GM12878 (cell line): ENCODE measurements around the gene KCNQ1.

Source experiments
- CREB1 ChIP-seq: IDR thresholded peaks from 2 replicates; pipeline ENCODE4 v1.6.1; 2012; ENCODE audit warnings: low read depth, mild to moderate bottlenecking, inconsistent platforms
- HDGF ChIP-seq: fragments of 450-650 bp; IDR thresholded peaks from 2 replicates; pipeline ENCODE4 v1.6.1; 2016; ENCODE audit warnings: antibody characterized with exemption
- NFYB ChIP-seq: IDR thresholded peaks from 2 replicates; pipeline ENCODE4 v1.6.1; 2011; ENCODE audit warnings: low read depth, mild to moderate bottlenecking, low read length, improper control_type of control experiment, moderate library complexity; ENCODE audit not compliant: insufficient read depth
- NRF1 ChIP-seq: conservative IDR thresholded peaks from 2 replicates; pipeline ENCODE4 v1.6.1; 2011; ENCODE audit warnings: mild to moderate bottlenecking, low read depth, low read length, improper control_type of control experiment
- RAD21 ChIP-seq: IDR thresholded peaks from 2 replicates; pipeline ENCODE4 v1.6.1; 2011; ENCODE audit warnings: mild to moderate bottlenecking, low read depth, low read length, moderate library complexity; ENCODE audit not compliant: insufficient read depth
- TARDBP ChIP-seq: IDR thresholded peaks from 2 replicates; pipeline ENCODE4 v1.6.1; 2016; ENCODE audit warnings: borderline replicate concordance
- TCF3 ChIP-seq: IDR thresholded peaks from 2 replicates; pipeline ENCODE4 v1.6.1; 2012; ENCODE audit warnings: low read depth, mild to moderate bottlenecking, low read length, borderline replicate concordance; ENCODE audit not compliant: insufficient read depth
- YY1 ChIP-seq: IDR thresholded peaks from 2 replicates; pipeline ENCODE4 v1.6.1; 2011; ENCODE audit warnings: low read depth, mild to moderate bottlenecking, low read length
- TF ChIP-seq, protein P1 (sequence below), 3 experiments: IDR thresholded peaks in 2 of 3; conservative IDR thresholded peaks in 1 of 3; 2 replicates each; pipeline ENCODE4 v1.5.1; 2011; ENCODE audit warnings: low read depth in 3 of 3, low read length in 3 of 3, mild to moderate bottlenecking in 3 of 3, control low read depth in 2 of 3, moderate library complexity in 2 of 3, inconsistent platforms in 1 of 3, mixed read lengths in 1 of 3; ENCODE audit not compliant: control insufficient read depth in 2 of 3, insufficient read depth in 1 of 3; ENCODE audit errors: extremely low read depth in 1 of 3

GRCh38 chr11:2458321-2458720 lies 13.5 kb downstream of the KCNQ1 start:
- TF ChIP-seq NFYB (no peak), CREB1 (no peak), HDGF (no peak), TARDBP (no peak), YY1 (no peak), TCF3 (no peak), NRF1 (no peak), RAD21 (no peak)
- TF ChIP-seq, protein P1, sequence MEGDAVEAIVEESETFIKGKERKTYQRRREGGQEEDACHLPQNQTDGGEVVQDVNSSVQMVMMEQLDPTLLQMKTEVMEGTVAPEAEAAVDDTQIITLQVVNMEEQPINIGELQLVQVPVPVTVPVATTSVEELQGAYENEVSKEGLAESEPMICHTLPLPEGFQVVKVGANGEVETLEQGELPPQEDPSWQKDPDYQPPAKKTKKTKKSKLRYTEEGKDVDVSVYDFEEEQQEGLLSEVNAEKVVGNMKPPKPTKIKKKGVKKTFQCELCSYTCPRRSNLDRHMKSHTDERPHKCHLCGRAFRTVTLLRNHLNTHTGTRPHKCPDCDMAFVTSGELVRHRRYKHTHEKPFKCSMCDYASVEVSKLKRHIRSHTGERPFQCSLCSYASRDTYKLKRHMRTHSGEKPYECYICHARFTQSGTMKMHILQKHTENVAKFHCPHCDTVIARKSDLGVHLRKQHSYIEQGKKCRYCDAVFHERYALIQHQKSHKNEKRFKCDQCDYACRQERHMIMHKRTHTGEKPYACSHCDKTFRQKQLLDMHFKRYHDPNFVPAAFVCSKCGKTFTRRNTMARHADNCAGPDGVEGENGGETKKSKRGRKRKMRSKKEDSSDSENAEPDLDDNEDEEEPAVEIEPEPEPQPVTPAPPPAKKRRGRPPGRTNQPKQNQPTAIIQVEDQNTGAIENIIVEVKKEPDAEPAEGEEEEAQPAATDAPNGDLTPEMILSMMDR (IDR thresholded peaks at IDR 0.05 in 2 of 3, conservative IDR thresholded peaks at IDR 0.05 in 1 of 3; ENCODE audit: control insufficient read depth in 2 of 3, extremely low read depth in 1 of 3, insufficient read depth in 1 of 3, low read depth in 3 of 3, low read length in 3 of 3), result no peak
